B cell (primary cell): ENCODE measurements around the gene TUBA1A. TPM values are rescaled to one million over a fixed set of nuclear protein-coding genes. Genes with fewer than 3 reads are reported as not detected.

Source experiments
- ATAC-seq: fragments of 200-7000 bp; cut with Tn5 transposase; one replicate; pipeline ENCODE4 v1.10.0; 2021; ENCODE audit warnings: low read depth, mild to moderate bottlenecking, moderate number of reproducible peaks, moderate library complexity
- CTCF ChIA-PET: fragments of 350-600 bp; sonication (Branson Sonifier 250); formaldehyde crosslinking; loops from one replicate; lab custom pipeline; 2021; ENCODE audit warnings: antibody characterized with exemption, inconsistent platforms; lab: Charles Lee
- POLR2A ChIA-PET: fragments of 350-600 bp; sonication (Branson Sonifier 250); formaldehyde crosslinking; loops from one replicate; lab custom pipeline; 2021; ENCODE audit warnings: antibody characterized with exemption; lab: Charles Lee
- DNase-seq: peaks from one replicate; pipeline ENCODE4 v3.0.0; 2013
- H2AFZ ChIP-seq: 2 replicates; pipeline ENCODE4 v1.6.1; 2012; ENCODE audit warnings: mild to moderate bottlenecking, low read depth, low read length; ENCODE audit not compliant: insufficient read depth, poor library complexity, severe bottlenecking
- H3K27ac ChIP-seq, 2 donors: 1 replicate in 1 of 2; 2 replicates in 1 of 2; pipeline ENCODE4 v1.5.1; 2012 to 2013; ENCODE audit warnings: low read length in 2 of 2, mild to moderate bottlenecking in 2 of 2, moderate library complexity in 1 of 2
- H3K27me3 ChIP-seq, 4 experiments: fragments of 200-600 bp in 1 of 4; sonication (generic) in 1 of 4; replicated peaks in 1 of 4; 1 replicate in 2 of 4; 2 replicates in 2 of 4; pipeline versions ENCODE4 v1.6.1 to v1.7.0; 2013 to 2016; ENCODE audit warnings: low read length in 3 of 4, mild to moderate bottlenecking in 2 of 4, mixed read lengths in 1 of 4, moderate library complexity in 1 of 4; ENCODE audit not compliant: insufficient read depth in 4 of 4, control insufficient read depth in 3 of 4; ENCODE audit errors: control extremely low read depth in 1 of 4
- H3K36me3 ChIP-seq, 2 experiments: replicated peaks in 1 of 2; 1 replicate in 1 of 2; 2 replicates in 1 of 2; pipeline versions ENCODE4 v1.6.1 to v1.7.1; 2013; ENCODE audit warnings: low read length in 1 of 2; ENCODE audit not compliant: insufficient read depth in 2 of 2, control insufficient read depth in 1 of 2; ENCODE audit errors: control extremely low read depth in 1 of 2, extremely low read depth in 1 of 2
- H3K4me1 ChIP-seq, 2 donors: fragments of 200-600 bp in 1 of 2; sonication (generic) in 1 of 2; 1 replicate in 1 of 2; 2 replicates in 1 of 2; pipeline versions ENCODE4 v1.5.1 to v1.6.1; 2013 to 2017; ENCODE audit warnings: low read length in 2 of 2; ENCODE audit not compliant: control insufficient read depth in 2 of 2, insufficient read depth in 2 of 2
- H3K4me2 ChIP-seq: replicated peaks from 2 replicates; pipeline ENCODE3; 2012; ENCODE audit warnings: mild to moderate bottlenecking, low read depth, low read length; ENCODE audit not compliant: poor library complexity, severe bottlenecking
- H3K4me3 ChIP-seq, 5 experiments: fragments of 200-600 bp in 1 of 5; sonication (generic) in 1 of 5; 1 replicate in 3 of 5; 2 replicates in 2 of 5; pipeline versions ENCODE4 v1.5.1 to v1.7.0; 2011 to 2016; ENCODE audit warnings: low read length in 4 of 5, mild to moderate bottlenecking in 4 of 5, low read depth in 2 of 5, control low read depth in 1 of 5, moderate library complexity in 1 of 5; ENCODE audit not compliant: insufficient read depth in 1 of 5; ENCODE audit errors: control extremely low read depth in 1 of 5, extremely low read depth in 1 of 5
- H3K79me2 ChIP-seq: fragments of 200-600 bp; sonication (generic); one replicate; pipeline ENCODE4 v1.6.0; 2016; ENCODE audit warnings: low read length; ENCODE audit not compliant: control insufficient read depth, insufficient read depth
- H3K9ac ChIP-seq: fragments of 200-600 bp; sonication (generic); 2 replicates; pipeline ENCODE4 v1.6.1; 2017; ENCODE audit warnings: mild to moderate bottlenecking, low read length, moderate library complexity
- H3K9me3 ChIP-seq, 3 donors: one replicate each; pipeline versions ENCODE4 v1.6.1 to v1.7.1; 2013; ENCODE audit warnings: low read length in 2 of 3; ENCODE audit not compliant: control insufficient read depth in 2 of 3, insufficient read depth in 1 of 3; ENCODE audit errors: control extremely low read depth in 1 of 3
- H4K20me1 ChIP-seq: 2 replicates; pipeline ENCODE4 v1.6.0; 2012; ENCODE audit warnings: mild to moderate bottlenecking, low read length; ENCODE audit not compliant: insufficient read depth, control insufficient read depth, poor library complexity, severe bottlenecking
- H3K27ac Mint-ChIP-seq: one replicate; pipeline ENCODE4 v1.8.0; 2021; ENCODE audit warnings: mixed read lengths
- H3K27me3 Mint-ChIP-seq: one replicate; pipeline ENCODE4 v1.8.0; 2021; ENCODE audit warnings: mixed read lengths
- H3K4me1 Mint-ChIP-seq: one replicate; pipeline ENCODE4 v1.8.0; 2021; ENCODE audit warnings: mixed read lengths
- H3K4me3 Mint-ChIP-seq: one replicate; pipeline ENCODE4 v1.8.0; 2021; ENCODE audit warnings: mixed read lengths
- H3K9me3 Mint-ChIP-seq: one replicate; pipeline ENCODE4 v1.8.0; 2022; ENCODE audit warnings: mixed read lengths; ENCODE audit not compliant: insufficient read depth
- EZH2 ChIP-seq: IDR thresholded peaks from 2 replicates; pipeline ENCODE4 v1.6.1; 2012; ENCODE audit warnings: borderline replicate concordance, low read depth, mild to moderate bottlenecking, moderate library complexity, low read length; ENCODE audit not compliant: insufficient read depth, poor library complexity, severe bottlenecking
- WGBS: methylation state at CpG from one replicate; pipeline ENCODE4 v1.1.5; 2013; ENCODE audit warnings: missing lambda C conversion rate; ENCODE audit not compliant: insufficient coverage; 5-methylcytosine and 5-hydroxymethylcytosine counted together
- intact Hi-C: fragments of 100-400 bp; cut with micrococcal nuclease; formaldehyde crosslinking; loops from one replicate; pipeline ENCODE4 v1.10.0; 2022
- polyA minus RNA-seq: library from RNA; depleted of rRNA, polyadenylated mRNA; stranded (reverse); fragments of >200 nt; gene quantifications from 2 replicates; pipeline ENCODE4 v1.2.3, GENCODE V29; 2012
- polyA plus RNA-seq: library from polyadenylated mRNA; depleted of rRNA; stranded (reverse); fragments of >200 nt; gene quantifications from 2 replicates; pipeline ENCODE4 v1.2.3, GENCODE V29; 2012
- total RNA-seq, 2 donors: library from RNA; stranded (reverse); fragments of 120-200 nt in 1 of 2; gene quantifications; 1 replicate in 1 of 2; 2 replicates in 1 of 2; pipeline versions ENCODE4 v1.2.3 to v1.2.4, GENCODE V29; 2013 to 2022
- TF ChIP-seq, protein P1 (sequence below): fragments of 200-600 bp; IDR thresholded peaks from one replicate; pipeline ENCODE4 v1.8.0; 2022; ENCODE audit warnings: antibody characterized with exemption, mild to moderate bottlenecking

TUBA1A gene
- total RNA-seq (137 and 142 TPM in 2 replicates), polyA plus RNA-seq (594 and 880 TPM in 2 replicates), polyA minus RNA-seq (288 and 529 TPM in 2 replicates)
- total RNA-seq (2013): 154 TPM

- no peaks in the 10 kb centered on the region for H3K9me3 ChIP-seq
- DNase-seq: peak; percentile 99
- H3K27ac ChIP-seq: peak within 1 kb of the TSS; percentile 94 to 99
- peaks cover 22% of the 10 kb centered on the region for H3K79me2 ChIP-seq
- H3K27me3 Mint-ChIP-seq: no peaks in the 10 kb centered on the region
- H3K4me3 Mint-ChIP-seq: peak within 1 kb of the TSS; percentile 94
- no peaks in the 10 kb centered on the region for H3K9me3 Mint-ChIP-seq
- 0% methylated on average over 18 of the region's 26 CpGs for WGBS
- H3K27ac Mint-ChIP-seq: peak within 1 kb of the TSS; percentile 99
- peaks cover 22% of the 10 kb centered on the region for H4K20me1 ChIP-seq
- peak within 1 kb of the TSS; percentile 79 to 98 (median 90) for H3K4me3 ChIP-seq
- peak within 1 kb of the TSS; percentile 100 for H3K9ac ChIP-seq
- POLR2A ChIA-PET: interaction anchor here (0.6 to 5.0 kb wide), 13 partner anchors 12 to 263 kb away, joined by 3 to 110 read pairs (median 5); partner anchors contain the start of genes FKBP11, LMBR1L, RHEBL1 and TROAP
- intact Hi-C loops: loop anchor here (1.0 to 5.0 kb wide), 10 partner anchors 12 to 923 kb away; partner anchors contain the start of genes COX14, KMT2D, LMBR1L and TUBA1C
- peak; percentile 85 for ATAC-seq
- H3K4me1 Mint-ChIP-seq: peaks cover 18% of the 10 kb centered on the region
- peaks cover 12 to 14% of the 10 kb centered on the region in 2 donors for H3K4me1 ChIP-seq
- CTCF ChIA-PET: interaction anchor here (0.6 to 4.4 kb wide), 17 partner anchors 9 to 336 kb away, joined by 3 to 60 read pairs (median 3); partner anchors contain the start of gene TUBA1B
- H2AFZ ChIP-seq: peak within 1 kb of the TSS; percentile 67
- peaks cover 4 to 31% of the 10 kb centered on the region in 2 experiments for H3K36me3 ChIP-seq
- no peaks in the 10 kb centered on the region for H3K27me3 ChIP-seq
- peak within 1 kb of the TSS; percentile 93 for H3K4me2 ChIP-seq
- TF ChIP-seq EZH2: no peak
- TF ChIP-seq, protein P1, sequence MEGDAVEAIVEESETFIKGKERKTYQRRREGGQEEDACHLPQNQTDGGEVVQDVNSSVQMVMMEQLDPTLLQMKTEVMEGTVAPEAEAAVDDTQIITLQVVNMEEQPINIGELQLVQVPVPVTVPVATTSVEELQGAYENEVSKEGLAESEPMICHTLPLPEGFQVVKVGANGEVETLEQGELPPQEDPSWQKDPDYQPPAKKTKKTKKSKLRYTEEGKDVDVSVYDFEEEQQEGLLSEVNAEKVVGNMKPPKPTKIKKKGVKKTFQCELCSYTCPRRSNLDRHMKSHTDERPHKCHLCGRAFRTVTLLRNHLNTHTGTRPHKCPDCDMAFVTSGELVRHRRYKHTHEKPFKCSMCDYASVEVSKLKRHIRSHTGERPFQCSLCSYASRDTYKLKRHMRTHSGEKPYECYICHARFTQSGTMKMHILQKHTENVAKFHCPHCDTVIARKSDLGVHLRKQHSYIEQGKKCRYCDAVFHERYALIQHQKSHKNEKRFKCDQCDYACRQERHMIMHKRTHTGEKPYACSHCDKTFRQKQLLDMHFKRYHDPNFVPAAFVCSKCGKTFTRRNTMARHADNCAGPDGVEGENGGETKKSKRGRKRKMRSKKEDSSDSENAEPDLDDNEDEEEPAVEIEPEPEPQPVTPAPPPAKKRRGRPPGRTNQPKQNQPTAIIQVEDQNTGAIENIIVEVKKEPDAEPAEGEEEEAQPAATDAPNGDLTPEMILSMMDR: no peak
Observed at GRCh38 chr12:49188916-49189367, at the start of gene TUBA1A. TSS of gene TUBA1A (minus strand) at chr12:49189080. CDS start at chr12:49188979, 101 bp downstream.

DNA sequence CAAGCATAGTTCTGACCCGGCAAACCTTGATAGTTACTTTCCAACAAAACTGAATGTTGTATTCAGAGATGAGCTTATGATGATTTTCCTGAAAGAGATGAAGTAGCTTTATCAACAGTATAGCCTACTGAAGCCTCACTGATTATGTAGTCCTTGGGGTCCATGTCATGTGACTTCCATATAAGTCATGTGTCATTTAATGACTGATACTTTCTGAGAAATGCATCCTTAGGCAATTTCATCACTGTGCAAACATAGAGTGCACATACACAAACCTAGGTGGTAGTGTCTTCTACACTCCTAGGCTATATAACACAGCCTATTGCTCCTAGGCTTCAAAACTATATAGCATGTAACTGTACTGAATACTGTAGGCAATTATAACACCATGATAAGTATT is 47.5 kb upstream of the TUBA1A start:
- H3K36me3 ChIP-seq: no peaks in the 10 kb centered on the region
- no peak overlapping the region for H3K4me3 ChIP-seq
- no peaks in the 10 kb centered on the region for H3K9me3 ChIP-seq
- no peaks in the 10 kb centered on the region for H3K79me2 ChIP-seq
- Mint-ChIP-seq H3K27me3 (no peaks in the 10 kb centered on the region), H3K4me3 (peak overlapping the region; percentile 38), H3K27ac (no peak overlapping the region), H3K9me3 (no peaks in the 10 kb centered on the region), H3K4me1 (peaks cover 17% of the 10 kb centered on the region)
- ChIA-PET CTCF (interaction anchor here (1.4 to 11.7 kb wide), 8 partner anchors 8 to 239 kb away, joined by 4 to 152 read pairs (median 37); partner anchors contain the start of gene TUBA1B), POLR2A (no interaction called here)
- no CpG with 5 or more reads among the region's 1 CpG for WGBS
- H3K27me3 ChIP-seq: no peaks in the 10 kb centered on the region
- intact Hi-C loops: no loop called here
- H4K20me1 ChIP-seq: no peaks in the 10 kb centered on the region
- no peak overlapping the region for H3K27ac ChIP-seq
- DNase-seq (no peak), ATAC-seq (no peak)
- H3K4me2 ChIP-seq: no peak overlapping the region
- H3K4me1 ChIP-seq: peaks cover 5 to 17% of the 10 kb centered on the region in 2 donors
- H3K9ac ChIP-seq: no peak overlapping the region
- H2AFZ ChIP-seq: no peak overlapping the region
- no peak for TF ChIP-seq EZH2
- TF ChIP-seq, protein P1: no peak
